Endometrial microvascular endothelial cells (primary cell): ENCODE data around the gene TMOD3. TPM values are rescaled to one million over a fixed set of nuclear protein-coding genes. Genes with fewer than 3 reads are reported as not detected.
"Not testable (repeated sequence)": the region's sequence is repeated elsewhere in the genome, so short reads cannot be mapped to it uniquely, and the experiment has no call there.

Experiments used
- in situ Hi-C: cut with HindIII; loops from 2 replicates; pipeline ENCODE4 v1.10.0; 2017; ENCODE audit warnings: low sequenced_read_pairs, low pct_unique_long_range_greater_than_20kb; ENCODE audit errors: inconsistent ontology term
- total RNA-seq: library from RNA; depleted of rRNA; stranded (reverse); fragments of >200 nt; gene quantifications from one replicate; pipeline ENCODE4 v1.2.3, GENCODE V29; 2015; ENCODE audit errors: inconsistent ontology term

Gene TMOD3
- total RNA-seq, 1 donor from 2014 or later: 46.7 TPM

DNA sequence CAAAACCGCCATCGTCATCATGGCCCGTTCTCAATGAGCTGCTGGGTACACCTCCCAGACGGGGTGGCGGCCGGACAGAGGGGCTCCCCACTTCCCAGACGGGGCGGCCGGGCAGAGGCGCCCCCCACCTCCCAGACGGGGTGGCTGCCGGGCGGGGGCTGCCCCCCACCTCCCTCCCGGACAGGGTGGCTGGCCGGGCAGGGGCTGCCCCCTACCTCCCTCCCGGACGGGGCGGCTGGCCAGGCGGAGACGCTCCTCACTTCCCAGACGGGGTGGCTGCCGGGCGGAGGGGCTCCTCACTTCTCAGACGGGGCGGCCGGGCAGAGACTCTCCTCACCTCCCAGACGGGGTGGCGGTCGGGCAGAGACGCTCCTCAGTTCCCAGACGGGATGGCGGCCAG lies 56.3 kb downstream of the TMOD3 start:
- in situ Hi-C loops: not testable (repeated sequence)

DNA sequence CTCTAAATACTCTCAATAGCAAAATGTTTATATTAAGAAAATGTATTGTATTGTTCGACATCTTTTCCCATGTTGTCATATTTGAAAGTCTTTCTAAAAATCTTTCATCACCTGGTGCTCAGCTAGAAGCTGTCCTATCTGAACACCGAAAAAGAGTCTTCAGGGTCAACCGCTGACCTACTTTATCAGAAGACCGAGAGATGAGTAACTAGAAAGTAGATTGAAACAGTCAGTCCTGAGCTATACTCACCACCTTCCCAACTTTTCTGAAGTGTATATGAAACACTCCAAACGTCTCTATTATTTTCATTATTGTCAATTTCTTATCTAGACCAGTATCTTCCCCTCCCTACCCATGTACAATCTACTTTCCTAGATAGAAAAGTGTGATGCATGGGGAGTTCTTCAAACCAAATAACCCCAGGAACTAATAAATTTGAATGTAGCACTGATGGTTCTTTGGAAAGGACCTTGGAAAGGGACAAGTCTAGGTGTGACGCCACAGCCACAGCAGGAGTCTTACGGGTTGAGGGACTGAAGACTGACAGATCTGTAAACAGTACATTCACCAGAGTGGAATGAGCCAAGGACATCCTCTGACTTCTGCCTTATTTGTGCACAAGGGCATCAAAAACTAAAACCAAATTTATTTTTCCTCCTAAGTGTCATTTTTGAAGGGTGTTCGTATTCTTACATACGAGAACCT lies 58.6 kb downstream of the TMOD3 start:
- in situ Hi-C loops: no loop called here

DNA sequence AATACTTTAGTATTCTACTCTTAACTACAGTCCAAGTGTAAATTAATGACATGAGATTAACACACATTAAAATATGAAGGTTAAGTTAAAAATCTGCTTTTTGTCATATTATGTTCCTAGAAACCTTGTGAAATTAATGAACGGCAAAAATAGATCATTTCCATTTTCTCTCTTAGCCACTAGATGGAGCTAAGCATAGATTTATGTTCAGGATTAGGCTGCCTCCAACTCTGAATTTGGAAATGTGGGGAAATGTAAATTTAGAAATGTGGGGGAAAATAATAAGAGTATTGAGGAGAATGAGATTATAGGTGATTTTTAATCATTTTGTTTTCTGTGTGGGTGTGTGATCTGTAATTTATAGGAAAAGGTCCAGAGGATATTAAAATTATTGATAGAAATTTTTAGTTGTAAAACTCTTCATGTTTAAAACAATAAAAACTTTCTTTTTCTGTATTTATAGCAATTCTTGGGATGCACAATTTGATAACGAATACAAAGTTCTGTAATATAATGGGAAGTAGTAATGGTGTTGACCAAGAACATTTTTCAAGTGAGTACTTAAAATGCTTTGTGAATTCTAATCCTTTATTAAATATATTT lies 59.2 kb downstream of the TMOD3 start:
- in situ Hi-C loops: no loop called here

DNA sequence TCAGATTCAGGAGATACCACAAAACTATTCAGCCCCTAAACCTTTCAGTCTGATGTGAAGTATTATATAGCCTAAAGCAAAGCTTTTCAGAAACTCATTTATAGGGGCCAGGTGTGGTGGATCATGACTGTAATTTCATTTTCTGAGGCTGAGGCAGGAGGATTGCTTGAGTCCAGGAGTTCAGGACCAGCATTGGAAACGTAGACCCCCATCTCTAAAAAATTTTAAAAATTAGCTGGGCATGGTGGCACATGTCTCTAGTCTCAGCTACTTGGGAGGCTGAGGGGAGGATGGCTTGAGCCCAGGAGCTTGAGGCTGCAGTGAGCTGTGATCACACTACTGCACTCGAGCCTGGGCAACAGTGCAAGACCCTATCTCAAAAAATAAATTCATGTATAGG lies 60.0 kb downstream of the TMOD3 start:
- in situ Hi-C loops: no loop called here

DNA sequence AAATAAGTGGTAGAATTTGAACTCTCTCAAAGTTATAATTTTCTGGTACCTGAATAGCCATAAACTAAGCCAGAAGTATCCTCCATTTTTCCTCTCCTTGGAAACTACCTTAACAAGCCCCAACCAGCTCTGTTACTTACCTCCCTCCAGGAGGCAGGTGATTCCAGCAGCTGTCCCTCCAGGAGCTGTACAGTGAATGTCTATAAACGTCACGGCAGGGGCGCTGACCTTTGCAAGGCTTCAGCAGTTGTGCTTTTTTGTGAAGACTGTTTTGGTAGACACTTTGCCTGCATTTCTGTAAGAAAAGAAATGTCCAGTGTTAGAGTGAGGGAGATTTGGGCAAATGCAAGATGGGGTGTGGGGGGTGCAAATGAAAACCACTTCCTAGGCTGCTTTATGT lies 75.0 kb downstream of the TMOD3 start:
- in situ Hi-C loops: no loop called here

DNA sequence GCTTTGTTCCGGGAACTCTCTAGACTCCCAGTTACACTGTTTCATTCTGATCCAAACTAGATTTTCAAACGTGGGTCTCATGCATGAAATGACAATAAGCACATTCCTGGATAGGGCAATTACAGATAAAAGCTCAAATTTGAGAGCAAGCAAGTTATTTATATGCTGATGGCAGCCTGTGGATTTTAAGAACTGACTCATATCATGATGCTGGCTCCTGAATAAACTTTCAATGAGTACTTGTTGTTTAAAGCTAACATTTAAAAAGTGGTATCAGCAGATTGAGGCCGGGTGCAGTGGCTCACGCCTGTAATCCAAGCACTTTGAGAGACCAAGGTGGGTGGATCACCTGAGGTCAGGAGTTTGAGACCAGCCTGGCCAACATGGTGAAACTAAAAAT lies 75.5 kb downstream of the TMOD3 start:
- in situ Hi-C loops: no loop called here

DNA sequence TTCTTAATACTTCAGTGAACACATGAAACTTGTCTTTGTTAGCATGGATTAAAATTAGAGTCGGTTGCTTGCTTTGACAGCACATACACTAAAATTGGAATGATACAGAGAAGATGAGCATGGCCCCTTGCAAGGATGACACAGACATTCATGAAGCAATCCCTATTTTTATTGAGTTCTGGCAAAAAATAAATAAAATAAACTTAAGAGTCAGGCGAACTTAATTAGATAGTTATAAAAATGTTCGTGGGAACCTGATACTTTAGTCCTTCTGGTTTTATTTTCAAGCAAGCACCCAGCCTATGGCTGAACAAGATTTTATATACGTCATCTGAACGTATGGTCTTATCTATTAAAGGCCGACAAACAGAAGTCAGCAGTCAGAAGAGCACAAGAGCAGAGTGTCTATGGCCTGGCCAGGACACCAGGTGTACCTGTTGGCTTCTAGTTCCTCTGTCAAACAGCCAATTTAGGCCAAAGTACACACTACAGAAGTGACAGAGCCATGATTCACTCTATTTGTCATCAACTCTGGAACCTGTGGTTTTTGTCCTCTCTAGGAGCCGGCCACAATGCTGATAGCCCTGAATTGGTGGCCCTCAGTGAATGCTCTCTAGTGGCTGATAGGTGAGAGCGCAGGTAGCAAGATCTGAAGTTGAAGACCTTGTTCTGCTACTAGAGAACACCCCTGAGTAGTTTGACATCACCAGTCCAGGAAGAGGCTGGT lies 77.8 kb downstream of the TMOD3 start:
- in situ Hi-C loops: no loop called here

DNA sequence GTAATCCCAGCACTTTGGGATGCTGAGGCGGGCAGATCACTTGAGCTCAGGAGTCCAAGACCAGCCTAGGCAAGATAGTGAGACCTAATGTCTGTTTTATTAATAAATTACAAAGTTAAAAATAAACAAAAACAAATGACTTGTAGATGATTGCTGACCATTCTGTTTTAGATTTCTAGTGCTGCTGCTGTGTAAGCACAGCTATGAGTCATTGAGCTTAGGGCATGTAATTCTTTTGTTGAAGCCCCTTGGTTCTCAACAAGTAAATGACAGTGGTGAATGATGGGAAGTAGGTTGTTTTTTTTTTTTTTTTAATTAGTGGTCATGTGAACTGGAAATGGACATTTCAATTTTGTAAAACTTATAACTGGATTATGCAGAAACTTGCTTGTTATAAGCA lies 78.9 kb downstream of the TMOD3 start:
- in situ Hi-C loops: no loop called here

DNA sequence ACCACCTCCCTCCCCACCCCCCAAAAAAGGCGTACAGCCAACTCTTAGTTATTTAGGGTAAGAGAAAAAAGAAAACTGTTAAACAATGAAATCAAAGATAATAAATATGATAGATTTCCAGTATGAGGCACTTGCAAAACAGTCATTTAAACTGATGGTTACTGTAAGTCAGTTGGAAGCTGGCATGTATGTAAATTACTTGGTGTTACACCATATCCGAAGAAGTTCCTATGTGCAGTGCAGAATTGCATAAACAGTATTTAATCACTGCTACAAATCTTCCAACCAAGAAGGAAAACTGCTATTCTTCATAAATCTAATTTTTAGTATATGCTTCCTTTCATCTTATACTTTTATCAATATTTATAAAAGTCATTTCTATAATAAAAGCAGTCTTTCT lies 80.1 kb downstream of the TMOD3 start:
- in situ Hi-C loops: no loop called here

DNA sequence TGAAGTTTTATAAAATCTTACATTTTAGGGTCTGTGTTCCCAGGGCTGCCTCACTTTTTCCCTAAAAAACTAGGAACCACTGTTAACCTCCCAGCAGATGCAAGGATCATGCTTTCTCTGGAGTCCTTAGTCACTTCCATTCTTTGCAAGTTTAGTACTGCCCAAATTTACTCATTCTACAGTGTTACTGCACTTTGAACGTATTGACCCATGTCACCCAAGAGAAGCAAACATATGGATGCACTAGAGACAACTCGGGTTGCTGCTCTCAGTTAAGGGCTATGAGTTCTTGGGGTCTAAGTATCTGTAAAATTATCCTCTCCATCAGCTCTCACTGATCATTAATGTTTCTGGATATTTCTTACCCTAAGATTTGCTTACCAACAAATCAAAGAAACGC lies 83.1 kb downstream of the TMOD3 start:
- in situ Hi-C loops: no loop called here

DNA sequence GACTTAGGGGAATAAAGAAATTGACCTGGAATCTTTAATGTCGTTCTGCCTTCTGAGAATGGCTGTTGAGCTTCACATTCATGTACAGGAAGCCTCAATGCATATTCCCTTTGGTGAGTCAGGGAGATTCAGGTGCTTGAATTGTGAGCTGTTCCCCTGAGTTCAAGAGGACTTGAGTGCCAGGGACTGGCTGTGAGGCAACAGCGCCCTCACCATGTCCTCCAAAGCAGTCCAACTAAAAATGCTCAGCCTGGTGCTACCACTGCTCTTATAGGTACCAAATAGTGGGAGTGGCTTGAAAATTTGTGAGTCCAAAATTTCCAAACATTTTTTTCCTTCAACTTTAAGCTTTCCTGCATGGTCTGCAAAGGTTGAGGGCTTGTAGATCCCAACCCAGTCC lies 88.0 kb downstream of the TMOD3 start:
- in situ Hi-C loops: no loop called here

DNA sequence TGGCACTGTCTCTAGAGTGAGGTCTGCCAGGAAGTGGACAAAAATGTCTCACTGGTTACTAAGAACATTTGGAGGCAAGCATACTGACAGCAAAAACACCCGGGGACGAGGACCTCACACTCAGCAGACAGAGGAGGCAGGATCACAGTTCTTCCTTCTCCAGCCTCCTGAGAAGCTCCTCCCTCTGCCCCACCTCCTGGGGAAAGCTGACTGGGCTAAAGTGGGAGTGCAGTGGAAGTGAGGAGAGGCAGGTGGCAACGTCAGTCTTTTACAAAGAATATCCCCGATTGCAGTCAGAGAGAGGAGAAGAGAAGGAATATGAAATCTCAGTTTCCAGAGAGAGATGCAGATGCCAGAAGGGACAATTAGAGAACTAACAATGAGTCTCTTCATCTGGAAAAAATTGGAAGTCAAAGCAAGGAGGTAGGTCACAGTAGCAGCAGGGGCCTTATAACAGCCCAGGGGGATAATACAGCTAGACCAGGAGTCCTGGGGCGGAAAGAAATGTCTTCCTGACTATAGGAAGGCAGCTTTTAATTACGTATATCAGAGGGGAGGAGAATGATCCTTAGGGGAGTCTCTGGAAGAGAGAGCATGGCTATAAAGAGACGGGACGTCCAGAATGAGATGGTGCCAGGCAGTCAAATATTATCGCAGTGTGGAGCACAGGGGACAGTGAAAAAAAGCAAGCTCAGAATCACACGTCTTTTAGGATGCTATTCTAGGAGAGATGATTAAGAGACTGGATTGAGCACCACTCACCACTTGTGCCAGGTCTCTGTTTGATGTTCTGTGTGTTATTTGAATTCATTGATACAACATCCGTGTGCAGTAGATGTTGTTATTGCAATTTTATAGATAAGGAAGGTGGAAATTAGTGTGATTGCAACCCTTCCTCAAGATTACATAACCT lies 95.0 kb downstream of the TMOD3 start:
- in situ Hi-C loops: no loop called here

DNA sequence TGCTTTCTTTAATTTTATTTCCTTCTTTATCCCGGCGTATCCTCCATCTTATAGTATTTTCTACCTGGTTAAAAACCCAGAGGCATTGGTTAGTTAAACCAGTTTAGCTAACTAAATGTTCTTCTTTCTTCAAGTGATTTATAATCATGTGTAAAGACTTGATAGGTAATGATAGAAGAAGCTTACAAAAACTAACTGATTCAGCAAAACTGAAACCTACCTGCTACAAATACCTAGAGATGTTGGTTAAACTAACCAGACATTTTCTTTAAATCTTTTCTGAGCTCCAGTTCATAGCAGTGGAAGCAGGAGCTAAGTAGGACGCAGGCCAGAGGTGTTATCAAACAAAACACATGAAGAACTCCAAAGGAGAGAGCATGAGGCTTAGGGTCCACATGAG lies 97.4 kb downstream of the TMOD3 start:
- in situ Hi-C loops: no loop called here

DNA sequence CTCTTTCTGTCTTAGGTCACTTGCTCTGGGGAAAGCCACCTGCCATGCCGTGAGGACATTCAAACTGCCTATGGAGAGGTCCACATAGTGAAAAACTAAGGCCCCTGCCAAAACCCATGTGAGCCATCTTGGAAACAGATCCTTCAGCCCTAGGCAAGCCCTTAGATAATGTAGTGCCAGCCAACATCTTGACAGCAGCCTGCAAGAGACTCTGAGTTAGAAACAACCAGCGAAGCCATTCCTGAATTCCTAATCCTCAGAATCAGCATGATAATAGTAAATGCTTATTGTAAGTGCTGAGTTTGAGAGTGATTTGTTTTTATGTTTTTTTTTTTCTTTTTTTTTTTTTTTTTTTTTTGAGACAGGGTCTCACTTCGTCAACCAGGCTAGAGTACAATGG lies 101.6 kb downstream of the TMOD3 start:
- in situ Hi-C loops: no loop called here

DNA sequence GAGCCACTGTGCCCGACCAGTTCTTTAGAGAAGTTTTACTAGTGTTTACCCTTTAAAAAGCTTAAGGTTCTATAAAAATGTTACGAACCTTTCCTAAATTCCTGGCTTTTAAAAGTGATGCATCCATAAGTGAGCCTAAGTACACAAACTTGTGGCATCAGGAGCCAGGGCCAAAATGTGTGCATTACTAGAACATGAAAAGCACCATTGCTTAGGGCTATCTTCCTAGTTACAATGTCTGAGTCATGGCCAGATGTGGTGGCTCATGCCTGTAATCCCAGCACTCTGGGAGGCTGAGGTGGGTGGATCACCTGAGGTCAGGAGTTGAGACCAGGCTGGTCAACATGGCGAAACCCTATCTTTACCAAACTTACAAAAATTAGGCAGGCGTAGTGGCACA lies 102.2 kb downstream of the TMOD3 start:
- in situ Hi-C loops: no loop called here

DNA sequence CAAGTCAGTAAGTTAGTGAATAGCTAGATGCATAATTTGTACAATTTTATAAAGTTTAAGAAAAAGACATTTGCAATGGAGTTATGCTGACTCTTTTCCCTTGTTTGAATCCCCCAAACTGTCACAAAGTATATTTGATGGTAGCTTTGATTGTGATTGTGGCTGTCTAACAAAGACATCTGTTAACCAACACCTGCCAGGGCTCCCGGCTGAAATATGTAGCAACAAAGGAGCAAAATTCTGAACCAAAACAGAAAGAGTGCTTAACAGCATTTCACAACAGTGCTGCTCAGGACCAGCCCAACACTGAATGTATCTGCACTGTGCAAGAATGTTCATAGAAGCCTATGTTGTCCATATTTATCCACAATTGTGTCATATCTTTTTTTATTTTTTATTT lies 102.7 kb downstream of the TMOD3 start:
- in situ Hi-C loops: no loop called here

DNA sequence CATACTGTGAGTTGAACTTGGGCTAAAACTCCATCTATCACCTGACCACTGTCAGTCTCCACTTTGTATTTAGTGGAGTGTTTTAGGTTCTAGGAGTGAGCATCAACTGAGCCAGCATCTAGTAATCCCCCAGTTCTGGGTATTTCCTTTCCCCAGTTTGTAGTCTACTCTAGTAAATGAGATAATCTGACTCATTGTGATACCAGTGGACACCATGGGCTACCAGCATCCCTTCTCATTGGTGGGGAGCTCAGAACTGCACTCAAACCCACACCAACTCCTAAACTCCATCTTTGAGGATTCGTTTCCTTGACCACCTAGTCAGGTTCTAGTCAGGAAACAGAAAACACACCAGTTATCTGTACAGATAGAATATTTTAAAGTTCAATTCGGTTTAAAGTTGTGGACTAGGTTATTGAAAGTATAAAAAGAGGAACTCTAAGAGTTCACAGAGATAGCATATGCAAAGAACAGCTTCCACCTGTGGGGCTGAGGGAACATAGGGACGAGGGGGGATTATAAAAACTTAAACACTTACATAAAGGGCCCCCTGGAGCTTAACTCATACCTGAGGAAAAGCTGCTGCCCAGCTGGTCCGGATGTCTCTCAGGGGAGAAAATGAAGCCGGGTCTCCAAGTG lies 106.1 kb downstream of the TMOD3 start:
- in situ Hi-C loops: no loop called here

DNA sequence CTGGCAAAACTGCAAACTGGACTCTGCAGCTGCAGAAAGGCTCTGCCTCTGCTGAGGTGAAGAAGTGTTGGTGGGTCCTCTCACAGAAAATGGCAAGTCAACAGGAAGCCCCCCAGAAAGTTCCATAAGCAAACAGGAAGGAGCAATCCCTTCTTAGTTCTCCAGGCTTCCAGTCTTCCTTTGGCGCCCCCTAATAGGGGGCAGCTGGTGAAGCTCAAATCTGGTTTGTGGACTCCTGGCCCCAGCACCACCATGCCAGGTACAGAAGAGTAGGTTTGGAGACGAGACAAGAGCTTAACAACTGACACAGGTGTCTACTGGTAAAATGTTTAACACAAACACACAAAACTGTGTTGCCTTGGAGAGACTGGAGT lies 106.6 kb downstream of the TMOD3 start:
- in situ Hi-C loops: no loop called here

DNA sequence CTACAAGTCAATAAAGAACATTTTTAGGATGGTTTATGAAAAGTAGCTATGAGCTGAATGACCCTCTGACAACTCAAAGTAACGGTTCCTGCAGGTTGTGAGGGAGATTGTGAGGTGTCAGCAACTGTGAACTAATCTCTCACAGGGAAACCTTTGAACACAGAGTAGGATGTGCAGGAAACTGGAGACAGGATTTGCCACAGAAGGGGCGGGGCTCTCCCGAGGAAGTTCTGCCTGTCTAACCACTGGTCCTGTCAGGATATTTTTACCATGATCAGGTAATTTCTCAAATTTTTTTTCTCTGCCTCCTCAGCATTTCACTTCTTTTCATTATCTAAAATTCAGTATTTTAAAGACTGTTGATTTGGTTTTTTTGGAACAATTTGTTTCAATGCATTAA lies 108.8 kb downstream of the TMOD3 start:
- in situ Hi-C loops: no loop called here
